GM23338 (cell line): Measurements from ENCODE around the gene GNPDA1.

Experiments
- CREB1 ChIP-seq: fragments of 250-450 bp; sonication (Bioruptor Pico); IDR thresholded peaks from 2 replicates; pipeline ENCODE4 v1.5.0; 2020; ENCODE audit warnings: low read depth, mild to moderate bottlenecking, moderate library complexity
- CTCF ChIP-seq, 2 experiments: fragments of 200-600 bp in 1 of 2; sonication (generic) in 1 of 2; conservative IDR thresholded peaks; 2 replicates each; pipeline versions ENCODE4 v1.5.1 to v1.6.1; 2016 to 2017; ENCODE audit warnings: antibody characterized with exemption in 2 of 2, low read depth in 2 of 2, mild to moderate bottlenecking in 2 of 2, moderate library complexity in 1 of 2
- ETS1 ChIP-seq: IDR thresholded peaks from 2 replicates; pipeline ENCODE4 v1.6.1; 2016; ENCODE audit warnings: antibody characterized with exemption
- EZH2 ChIP-seq: fragments of 200-600 bp; sonication (generic); IDR thresholded peaks from one replicate; pipeline ENCODE4 v1.8.0; 2017; ENCODE audit warnings: antibody characterized with exemption, mild to moderate bottlenecking, low read depth; ENCODE audit not compliant: unreplicated experiment
- EZH2phosphoT487 ChIP-seq: fragments of 200-600 bp; sonication (generic); IDR thresholded peaks from one replicate; pipeline ENCODE4 v1.8.1; 2018; ENCODE audit warnings: antibody characterized with exemption; ENCODE audit not compliant: unreplicated experiment
- JUNB ChIP-seq: IDR thresholded peaks from one replicate; pipeline ENCODE4 v1.6.1; 2016; ENCODE audit warnings: antibody characterized with exemption; ENCODE audit not compliant: unreplicated experiment
- NANOG ChIP-seq: IDR thresholded peaks from 2 replicates; pipeline ENCODE4 v1.6.1; 2016; ENCODE audit warnings: antibody characterized with exemption, borderline replicate concordance
- POLR2AphosphoS5 ChIP-seq: IDR thresholded peaks from 2 replicates; pipeline ENCODE4 v1.6.1; 2016; ENCODE audit warnings: antibody characterized with exemption, low read depth
- REST ChIP-seq: IDR thresholded peaks from one replicate; pipeline ENCODE4 v1.6.1; 2018; ENCODE audit warnings: antibody characterized with exemption; ENCODE audit not compliant: unreplicated experiment
- STAT1 ChIP-seq: IDR thresholded peaks from one replicate; pipeline ENCODE4 v1.6.1; 2016; ENCODE audit warnings: antibody characterized with exemption; ENCODE audit not compliant: unreplicated experiment
- ZNF114 ChIP-seq: fragments of 250-450 bp; sonication (Bioruptor Pico); IDR thresholded peaks from 2 replicates; pipeline ENCODE4 v1.5.0; 2020; ENCODE audit warnings: mild to moderate bottlenecking, moderate library complexity
- ZNF331 ChIP-seq: fragments of 250-450 bp; sonication (Bioruptor Pico); IDR thresholded peaks from 2 replicates; pipeline ENCODE4 v1.5.0; 2020; ENCODE audit warnings: low read depth, mild to moderate bottlenecking, moderate library complexity

GRCh38 chr5:142032747-142033631 lies 20.2 kb upstream of the GNPDA1 start:
- TF ChIP-seq EZH2phosphoT487 (no peak), EZH2 (no peak), ZNF331 (CRISPR knock-in tag) (no peak), POLR2AphosphoS5 (no peak), CTCF (conservative IDR thresholded peaks at IDR 0.05; ENCODE audit: low read depth in 2 of 2) (no peak), REST (no peak), JUNB (no peak), CREB1 (CRISPR knock-in tag) (no peak), ETS1 (no peak), NANOG (no peak), STAT1 (no peak), ZNF114 (CRISPR knock-in tag) (no peak)
